Measurements from ENCODE around the gene CLDN12.

The CLDN12 gene

DNA sequence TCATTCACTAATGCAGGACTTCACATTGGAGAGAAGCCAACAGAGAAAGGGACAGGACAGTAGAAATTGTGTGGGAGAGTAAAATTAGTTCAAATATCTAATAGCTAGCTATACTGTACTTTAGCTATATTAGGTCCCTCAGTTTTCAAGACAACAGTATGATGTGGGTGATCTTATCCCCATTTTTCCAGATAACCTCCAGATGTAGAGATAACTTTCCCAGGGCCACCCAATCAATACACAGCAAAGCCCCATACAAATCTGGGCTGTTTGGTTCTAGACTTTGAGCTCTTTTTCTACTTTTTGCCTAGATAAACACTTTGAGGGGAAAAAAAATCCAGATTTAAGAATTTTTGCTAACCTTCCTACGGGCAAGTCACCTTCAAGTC is 482 bp upstream of the CLDN12 start:
- 0 out of 2 replicates have a peak, but pooled peaks cover 3% of the 10 kb centered on the region for H3K79me2 ChIP-seq (ENCODE audit: control insufficient read depth, low read length)
- H3K36me3 ChIP-seq (ENCODE audit: control insufficient read depth, low read length): peaks cover 17% of the 10 kb centered on the region
- H3K4me1 ChIP-seq (ENCODE audit: control insufficient read depth, low read length): peaks cover 14% of the 10 kb centered on the region
- peaks cover 19% of the 10 kb centered on the region for H3F3A ChIP-seq (ENCODE audit: control insufficient read depth, insufficient read depth)
- no peaks in the 10 kb centered on the region for H3K9me3 ChIP-seq (ENCODE audit: control insufficient read depth, insufficient read depth, low read length)
- H4K20me1 ChIP-seq (ENCODE audit: control insufficient read depth, insufficient read depth, low read depth, low read length): no peaks in the 10 kb centered on the region
- H3K9me2 ChIP-seq (replicated peaks; ENCODE audit: control insufficient read depth, low read length): no peaks in the 10 kb centered on the region
- TF ChIP-seq, protein P1, sequence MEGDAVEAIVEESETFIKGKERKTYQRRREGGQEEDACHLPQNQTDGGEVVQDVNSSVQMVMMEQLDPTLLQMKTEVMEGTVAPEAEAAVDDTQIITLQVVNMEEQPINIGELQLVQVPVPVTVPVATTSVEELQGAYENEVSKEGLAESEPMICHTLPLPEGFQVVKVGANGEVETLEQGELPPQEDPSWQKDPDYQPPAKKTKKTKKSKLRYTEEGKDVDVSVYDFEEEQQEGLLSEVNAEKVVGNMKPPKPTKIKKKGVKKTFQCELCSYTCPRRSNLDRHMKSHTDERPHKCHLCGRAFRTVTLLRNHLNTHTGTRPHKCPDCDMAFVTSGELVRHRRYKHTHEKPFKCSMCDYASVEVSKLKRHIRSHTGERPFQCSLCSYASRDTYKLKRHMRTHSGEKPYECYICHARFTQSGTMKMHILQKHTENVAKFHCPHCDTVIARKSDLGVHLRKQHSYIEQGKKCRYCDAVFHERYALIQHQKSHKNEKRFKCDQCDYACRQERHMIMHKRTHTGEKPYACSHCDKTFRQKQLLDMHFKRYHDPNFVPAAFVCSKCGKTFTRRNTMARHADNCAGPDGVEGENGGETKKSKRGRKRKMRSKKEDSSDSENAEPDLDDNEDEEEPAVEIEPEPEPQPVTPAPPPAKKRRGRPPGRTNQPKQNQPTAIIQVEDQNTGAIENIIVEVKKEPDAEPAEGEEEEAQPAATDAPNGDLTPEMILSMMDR (IDR thresholded peaks at IDR 0.05; ENCODE audit: low read depth, low read length, poor library complexity, severe bottlenecking): no peak
- no peak for TF ChIP-seq EZH2phosphoT487 (IDR thresholded peaks at IDR 0.05; ENCODE audit: borderline replicate concordance, low read length)
- H3K4me2 ChIP-seq (ENCODE audit: low read length): peak overlapping the region; percentile 85
- no peak overlapping the region for H3K27ac ChIP-seq (ENCODE audit: low read depth, low read length)
- H3K27me3 ChIP-seq (ENCODE audit: control insufficient read depth, low read length): no peaks in the 10 kb centered on the region; the same call in 1 of the 2 replicates
- H3K4me3 ChIP-seq (ENCODE audit: low read length): peak overlapping the region; percentile 91

DNA sequence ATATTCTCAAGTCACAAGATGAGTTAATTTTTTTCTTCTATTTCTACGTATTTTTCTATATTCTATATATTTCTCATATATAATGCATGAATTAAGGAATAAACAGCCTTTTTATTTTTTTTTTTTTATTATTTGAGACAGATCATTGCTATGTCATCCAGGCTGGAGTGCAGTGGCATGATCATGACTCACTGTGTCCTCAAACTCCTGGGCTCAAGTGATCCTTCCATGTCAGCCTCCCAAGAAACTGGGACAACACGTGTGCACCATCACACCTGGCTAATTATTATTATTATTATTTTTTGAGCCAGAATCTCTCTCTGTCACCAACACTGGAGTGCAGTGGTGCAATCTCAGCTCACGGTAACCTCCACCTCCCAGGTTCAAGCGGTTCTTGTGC is 1.5 kb downstream of the CLDN12 start:
- Histone ChIP-seq H4K20me1 (ENCODE audit: control insufficient read depth, insufficient read depth, low read depth, low read length) (no peaks in the 10 kb centered on the region), H3K36me3 (ENCODE audit: control insufficient read depth, low read length) (peaks cover 17% of the 10 kb centered on the region), H3K79me2 (ENCODE audit: control insufficient read depth, low read length) (0 out of 2 replicates have a peak, but pooled peaks cover 3% of the 10 kb centered on the region), H3K27ac (ENCODE audit: low read depth, low read length) (no peak overlapping the region), H3K9me2 (replicated peaks; ENCODE audit: control insufficient read depth, low read length) (no peaks in the 10 kb centered on the region), H3F3A (ENCODE audit: control insufficient read depth, insufficient read depth) (peaks cover 19% of the 10 kb centered on the region), H3K27me3 (ENCODE audit: control insufficient read depth, low read length) (no peaks in the 10 kb centered on the region; the same call in 1 of the 2 replicates), H3K9me3 (ENCODE audit: control insufficient read depth, insufficient read depth, low read length) (no peaks in the 10 kb centered on the region), H3K4me2 (ENCODE audit: low read length) (peak overlapping the region; percentile 85; the same call in 1 of the 2 replicates), H3K4me1 (ENCODE audit: control insufficient read depth, low read length) (peaks cover 14% of the 10 kb centered on the region), H3K4me3 (ENCODE audit: low read length) (no peak overlapping the region)
- TF ChIP-seq EZH2phosphoT487 (IDR thresholded peaks at IDR 0.05; ENCODE audit: borderline replicate concordance, low read length): no peak
- TF ChIP-seq, protein P1 (IDR thresholded peaks at IDR 0.05; ENCODE audit: low read depth, low read length, poor library complexity, severe bottlenecking): no peak

DNA sequence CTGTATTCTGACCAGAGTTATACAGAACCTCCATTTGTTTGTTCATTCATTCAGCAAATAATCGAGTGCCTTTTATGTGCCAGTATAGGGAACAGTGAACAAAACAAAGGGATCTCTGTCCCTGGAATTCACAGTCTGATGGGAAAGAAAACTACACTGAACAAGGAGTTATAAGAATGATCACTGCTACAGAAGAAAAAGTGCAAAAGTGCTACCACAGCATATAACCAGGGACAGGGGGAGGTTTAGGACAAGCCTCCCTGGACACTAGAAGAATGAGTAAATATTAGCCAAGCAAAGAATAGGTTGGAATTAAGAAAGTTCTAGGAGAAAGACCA is 4.2 kb downstream of the CLDN12 start:
- H3K4me3 ChIP-seq (ENCODE audit: low read length): no peak overlapping the region
- H3K27me3 ChIP-seq (ENCODE audit: control insufficient read depth, low read length): no peaks in the 10 kb centered on the region; the same call in 1 of the 2 replicates
- no peak overlapping the region for H3K4me2 ChIP-seq (ENCODE audit: low read length)
- no peaks in the 10 kb centered on the region for H3K9me2 ChIP-seq (replicated peaks; ENCODE audit: control insufficient read depth, low read length)
- H3K27ac ChIP-seq (ENCODE audit: low read depth, low read length): no peak overlapping the region
- no peaks in the 10 kb centered on the region for H4K20me1 ChIP-seq (ENCODE audit: control insufficient read depth, insufficient read depth, low read depth, low read length)
- H3K36me3 ChIP-seq (ENCODE audit: control insufficient read depth, low read length): peaks cover 17% of the 10 kb centered on the region
- peaks cover 6% of the 10 kb centered on the region for H3F3A ChIP-seq (ENCODE audit: control insufficient read depth, insufficient read depth)
- peaks cover 14% of the 10 kb centered on the region for H3K4me1 ChIP-seq (ENCODE audit: control insufficient read depth, low read length)
- H3K9me3 ChIP-seq (ENCODE audit: control insufficient read depth, insufficient read depth, low read length): no peaks in the 10 kb centered on the region
- TF ChIP-seq, protein P1 (IDR thresholded peaks at IDR 0.05; ENCODE audit: low read depth, low read length, poor library complexity, severe bottlenecking): no peak
- TF ChIP-seq EZH2phosphoT487 (IDR thresholded peaks at IDR 0.05; ENCODE audit: borderline replicate concordance, low read length): no peak
- 0 out of 2 replicates have a peak, but pooled peaks cover 3% of the 10 kb centered on the region for H3K79me2 ChIP-seq (ENCODE audit: control insufficient read depth, low read length)
